HCT116 (cell line): Measurements from ENCODE around the gene CTTNBP2NL. TPM values are rescaled to one million over a fixed set of nuclear protein-coding genes. Genes with fewer than 3 reads are reported as not detected.

Experiments used
- ATAC-seq: fragments of 200-7000 bp; cut with Tn5 transposase; 2 replicates; pipeline ENCODE4 v1.9.1; 2020; ENCODE audit warnings: mild to moderate bottlenecking, moderate library complexity
- BruUV-seq: library from RNA; stranded (reverse); fragments of 400-500 nt; replicated peaks from 2 replicates; lab custom pipeline; 2021; lab: Mats Ljungman, UMichigan
- CTCF ChIA-PET: fragments of 300-600 bp; sonication (Branson Sonifier 250); formaldehyde crosslinking; loops from one replicate; lab custom pipeline; 2021; ENCODE audit warnings: antibody characterized with exemption; lab: Charles Lee
- POLR2A ChIA-PET: fragments of 300-600, 350-600 bp; sonication (Branson Sonifier 250); formaldehyde crosslinking; loops from one replicate; lab custom pipeline; 2021; ENCODE audit warnings: antibody characterized with exemption; lab: Charles Lee
- RAD21 ChIA-PET, 2 experiments: fragments of 300-600 bp; sonication (Branson Sonifier 250); formaldehyde crosslinking; loops; one replicate each; lab custom pipeline; 2023; ENCODE audit warnings: low total read pairs in 2 of 2; ENCODE audit not compliant: uncharacterized antibody in 2 of 2, unreplicated experiment in 2 of 2, low non-redundant PET in 1 of 2; lab: Charles Lee
- DNase-seq: peaks from one replicate; pipeline ENCODE4 v3.0.0-alpha.2; 2010; ENCODE audit warnings: low read depth, low spot score
- H2AFZ ChIP-seq: fragments of 200-600 bp; shearing (Covaris generic), sonication (generic); 2 replicates; pipeline ENCODE4 v1.6.1; 2017; ENCODE audit warnings: low read depth, mixed run types, mixed read lengths, antibody characterized with exemption, low read length; ENCODE audit not compliant: poor library complexity, severe bottlenecking
- H3K27ac ChIP-seq: 2 replicates; pipeline ENCODE4 v1.5.1; 2012; ENCODE audit warnings: low read depth, low read length
- H3K27me3 ChIP-seq: fragments of 200-600 bp; sonication (generic); 2 replicates; pipeline ENCODE4 v1.6.1; 2016; ENCODE audit warnings: mixed run types, low read length, mixed read lengths; ENCODE audit not compliant: insufficient read depth
- H3K36me3 ChIP-seq, 2 experiments: fragments of 200-500 bp in 1 of 2; fragments of 200-600 bp in 1 of 2; sonication (Bioruptor generic) in 1 of 2; sonication (generic) in 1 of 2; 2 replicates each; pipeline versions ENCODE4 v1.5.1 to v1.6.1; 2014 to 2016; ENCODE audit warnings: low read length in 2 of 2, inconsistent platforms in 1 of 2, mixed read lengths in 1 of 2, mixed run types in 1 of 2; ENCODE audit not compliant: insufficient read depth in 2 of 2, control insufficient read depth in 1 of 2
- H3K4me1 ChIP-seq, 2 experiments: fragments of 200-600 bp in 1 of 2; sonication (generic) in 1 of 2; 2 replicates each; pipeline versions ENCODE4 v1.5.1 to v1.6.1; 2012 to 2017; ENCODE audit warnings: low read length in 2 of 2, inconsistent platforms in 1 of 2, mild to moderate bottlenecking in 1 of 2, mixed read lengths in 1 of 2, mixed run types in 1 of 2, moderate library complexity in 1 of 2; ENCODE audit not compliant: insufficient read depth in 2 of 2, control insufficient read depth in 1 of 2
- H3K4me2 ChIP-seq: fragments of 200-600 bp; sonication (generic); 2 replicates; pipeline ENCODE4 v1.6.1; 2017; ENCODE audit warnings: mixed run types, low read length, mixed read lengths
- H3K4me3 ChIP-seq, 2 experiments: fragments of 200-600 bp in 1 of 2; sonication (generic) in 1 of 2; replicated peaks in 1 of 2; 2 replicates each; pipeline ENCODE4 v1.5.1; 2011 to 2016; ENCODE audit warnings: low read length in 2 of 2, control low read depth in 1 of 2, low read depth in 1 of 2, mild to moderate bottlenecking in 1 of 2, mixed read lengths in 1 of 2, mixed run types in 1 of 2
- H3K79me2 ChIP-seq: fragments of 200-600 bp; sonication (generic); 2 replicates; pipeline ENCODE4 v1.6.1; 2017; ENCODE audit warnings: mild to moderate bottlenecking, mixed run types, low read length, moderate library complexity, mixed read lengths; ENCODE audit not compliant: insufficient read depth
- H3K9ac ChIP-seq: fragments of 200-600 bp; sonication (generic); 2 replicates; pipeline ENCODE4 v1.6.1; 2016; ENCODE audit warnings: low read length, mixed read lengths
- H3K9me2 ChIP-seq: fragments of 200-600 bp; sonication (generic), shearing (Covaris generic); 2 replicates; pipeline ENCODE4 v1.6.1; 2017; ENCODE audit warnings: mixed run types, mild to moderate bottlenecking, moderate library complexity; ENCODE audit not compliant: insufficient read depth
- H3K9me3 ChIP-seq, 2 experiments: fragments of 200-500 bp in 1 of 2; fragments of 200-600 bp in 1 of 2; sonication (Bioruptor generic) in 1 of 2; sonication (generic) in 1 of 2; 2 replicates each; pipeline ENCODE4 v1.6.1; 2014 to 2017; ENCODE audit warnings: low read length in 2 of 2, mixed read lengths in 2 of 2, inconsistent platforms in 1 of 2, low read depth in 1 of 2, mild to moderate bottlenecking in 1 of 2, mixed run types in 1 of 2, moderate library complexity in 1 of 2; ENCODE audit not compliant: control insufficient read depth in 1 of 2, insufficient read depth in 1 of 2
- H4K20me1 ChIP-seq: fragments of 200-600 bp; sonication (generic), shearing (Covaris generic); 2 replicates; pipeline ENCODE4 v1.6.1; 2017; ENCODE audit warnings: mixed run types, mild to moderate bottlenecking, moderate library complexity; ENCODE audit not compliant: insufficient read depth
- CBX3 ChIP-seq: IDR thresholded peaks from 2 replicates; pipeline ENCODE4 v1.6.1; 2012; ENCODE audit warnings: low read depth
- CEBPB ChIP-seq: IDR thresholded peaks from 2 replicates; pipeline ENCODE4 v1.6.1; 2012; ENCODE audit warnings: low read depth
- EGR1 ChIP-seq: IDR thresholded peaks from 2 replicates; pipeline ENCODE4 v1.6.1; 2012; ENCODE audit warnings: low read depth
- ELF1 ChIP-seq: IDR thresholded peaks from 2 replicates; pipeline ENCODE4 v1.6.1; 2012; ENCODE audit warnings: low read depth, borderline replicate concordance
- FOSL1 ChIP-seq: IDR thresholded peaks from 2 replicates; pipeline ENCODE4 v1.6.1; 2012; ENCODE audit warnings: low read depth
- REST ChIP-seq: IDR thresholded peaks from 2 replicates; pipeline ENCODE4 v1.6.1; 2012; ENCODE audit warnings: low read depth
- SIN3A ChIP-seq: IDR thresholded peaks from 2 replicates; pipeline ENCODE4 v1.6.1; 2012; ENCODE audit warnings: low read depth
- SP1 ChIP-seq: IDR thresholded peaks from 2 replicates; pipeline ENCODE4 v1.6.1; 2012; ENCODE audit warnings: low read depth
- ZFX ChIP-seq: fragments of 450-650 bp; IDR thresholded peaks from 2 replicates; pipeline ENCODE4 v1.6.1; 2017
- intact Hi-C: fragments of 100-400 bp; cut with micrococcal nuclease; formaldehyde crosslinking; loops from 2 replicates; pipeline ENCODE4 v1.10.0; 2022
- total RNA-seq: library from RNA; stranded (reverse); gene quantifications from one replicate; pipeline ENCODE4 v1.2.1, GENCODE V29; 2021; ENCODE audit not compliant: unreplicated experiment

CTTNBP2NL gene
- total RNA-seq, 1 experiment from 2014 or later = 18.0 TPM

- Histone ChIP-seq H3K9me3 (no peaks in the 10 kb centered on the region), H3K27me3 (no peaks in the 10 kb centered on the region), H4K20me1 (no peaks in the 10 kb centered on the region), H3K4me3 (no peak overlapping the region), H3K4me1 (peaks cover 7 to 27% of the 10 kb centered on the region in 2 experiments), H3K9ac (no peak overlapping the region), H3K36me3 (no peaks in the 10 kb centered on the region), H3K9me2 (no peaks in the 10 kb centered on the region), H3K79me2 (peaks cover 37% of the 10 kb centered on the region), H3K27ac (no peak overlapping the region), H3K4me2 (no peak overlapping the region), H2AFZ (no peak overlapping the region)
- DNase-seq (no peak), ATAC-seq (no peak)
- BruUV-seq = no TSS peak
- intact Hi-C loops = no loop called here
- TF ChIP-seq SIN3A (no peak), FOSL1 (no peak), CEBPB (no peak), CBX3 (no peak), ZFX (no peak), ELF1 (no peak), EGR1 (no peak), REST (no peak), SP1 (no peak)
- CTCF ChIA-PET = no interaction called here
- POLR2A ChIA-PET = no interaction called here
- RAD21 ChIA-PET = no interaction called here
Observed at GRCh38 chr1:112402682-112403643, 6.9 kb downstream of the CTTNBP2NL start.
